Ovary (tissue), 9 donors: ENCODE measurements around the gene MOB3A. TPM values are rescaled to one million over a fixed set of nuclear protein-coding genes. Genes with fewer than 3 reads are reported as not detected.
A peak's percentile ranks its signal among the peaks of the same experiment; 100 is the strongest.

Experiments
- DNase-seq, 5 donors: peaks; one replicate each; pipeline ENCODE4 v3.0.0-alpha.2; 2019 to 2020
- H3K27ac ChIP-seq, 2 donors: fragments of 200-600 bp; one replicate each; pipeline versions ENCODE4 v1.5.1 to v1.8.0; 2019 to 2022
- H3K27me3 ChIP-seq: fragments of 200-600 bp; one replicate; pipeline ENCODE4 v1.8.0; 2022
- H3K36me3 ChIP-seq: fragments of 200-600 bp; sonication (generic); one replicate; pipeline ENCODE4 v1.5.1; 2019
- H3K4me1 ChIP-seq: one replicate; pipeline ENCODE4 v1.8.1; 2013; ENCODE audit warnings: mild to moderate bottlenecking, moderate library complexity; ENCODE audit not compliant: insufficient read depth
- H3K4me3 ChIP-seq: fragments of 200-600 bp; sonication (generic); one replicate; pipeline ENCODE4 v1.5.1; 2017
- H3K9me3 ChIP-seq, 2 donors: fragments of 200-600 bp in 1 of 2; sonication (generic) in 1 of 2; one replicate each; pipeline versions ENCODE4 v1.5.1 to v1.8.1; 2013 to 2019; ENCODE audit warnings: mild to moderate bottlenecking in 1 of 2, moderate library complexity in 1 of 2
- CTCF ChIP-seq, 3 donors: fragments of 450-650 bp in 2 of 3; fragments of 200-600 bp in 1 of 3; IDR thresholded peaks; one replicate each; pipeline versions ENCODE4 v1.5.1 to v1.8.0; 2016 to 2022; ENCODE audit warnings: antibody characterized with exemption in 3 of 3, mild to moderate bottlenecking in 1 of 3
- EP300 ChIP-seq: sonication (generic); formaldehyde crosslinking; IDR thresholded peaks from one replicate; pipeline ENCODE4 v1.6.1; 2017; ENCODE audit warnings: antibody characterized with exemption
- POLR2A ChIP-seq: fragments of 450-650 bp; IDR thresholded peaks from one replicate; pipeline ENCODE4 v1.6.1; 2017; ENCODE audit warnings: antibody characterized with exemption, mild to moderate bottlenecking, moderate library complexity
- WGBS, 3 donors: extraction: QIAGEN DNeasy Blood & Tissue Kit in 1 of 3; methylation state at CpG; one replicate each; pipeline versions ENCODE4 v1.1.5 to v1.1.7; 2013 to 2017; 5-methylcytosine and 5-hydroxymethylcytosine counted together
- intact Hi-C, 4 donors: fragments of 100-400 bp; cut with DNase I; formaldehyde crosslinking; loops; one replicate each; pipeline versions ENCODE4 v1.11.0 to v1.15.1; 2022 to 2023
- polyA plus RNA-seq, 2 donors: library from polyadenylated mRNA; stranded (reverse); fragments of 200-250 nt in 1 of 2; fragments of 350-450 nt in 1 of 2; fragmentation: Illumina TruSeq in 1 of 2; extraction: RNeasy Lipid Tissue Mini Kit (QIAGEN cat#74804) in 1 of 2; gene quantifications; one replicate each; pipeline ENCODE4 v1.2.3, GENCODE V29; 2013 to 2014
- total RNA-seq, 7 donors: library from RNA; depleted of rRNA in 2 of 7; stranded (reverse); fragments of >200 nt in 2 of 7; fragmentation: NEBNext Ultra II Directional in 3 of 7; extraction: Animal tissue kit (Norgen Biotek cat#: 25700) in 3 of 7; gene quantifications; one replicate each; pipeline versions ENCODE4 v1.1.0 to v1.2.4, GENCODE V29; 2016 to 2023
- donor health status: DM: no; HTN: no; CAD: no; lungs with moderate emphysema.
- donor health status: DM: no; HTN: no; CAD: no.
- donor health status: Bipolar disorder and iron deficiency.
- donor health status: DM: yes; HTN: yes; CAD: no.
- donor health status: DM: no; HTN: no; CAD: no.
- donor health status: DM: yes; HTN: yes; CAD: no.

Gene MOB3A
- total and polyA plus RNA-seq, 9 donors = 16.6 to 61.5 (median 44.1) TPM

GRCh38 chr19:2060884-2061494 is 35.1 kb downstream of the MOB3A start:
- Histone ChIP-seq H3K4me3 (peak overlapping the region; percentile 83), H3K9me3 (no peaks in the 10 kb centered on the region), H3K4me1 (peaks cover 15% of the 10 kb centered on the region), H3K27ac (peak overlapping the region; percentile 96 to 100), H3K27me3 (no peaks in the 10 kb centered on the region), H3K36me3 (no peaks in the 10 kb centered on the region)
- DNase-seq = peak in 4 of 5 donors; percentile 79 to 87 (median 84)
- TF ChIP-seq POLR2A (peak; percentile 89), EP300 (no peak), CTCF (IDR thresholded peaks at IDR 0.05) (peak in 1 of 3 donors; percentile 9)
- 0 to 1% (median 1%) methylated on average over 26 to 54 of the region's 55 CpGs for WGBS, 3 donors
- intact Hi-C loops = loop anchor here in 1 of 4 donors (10.0 kb wide), 1 partner anchor 126 kb away; no protein-coding TSS in a partner anchor

- TF ChIP-seq POLR2A (no peak), EP300 (no peak), CTCF (IDR thresholded peaks at IDR 0.05) (no peak)
- no peaks in the 10 kb centered on the region for H3K36me3 ChIP-seq
- WGBS, 3 donors = 58 to 74% (median 60%) methylated on average over 18 to 24 of the region's 24 CpGs
- H3K4me3 ChIP-seq = no peak overlapping the region
- H3K27ac ChIP-seq = peak overlapping the region; percentile 96 to 100
- H3K27me3 ChIP-seq = no peaks in the 10 kb centered on the region
- intact Hi-C loops = loop anchor here in 3 of 4 donors (5.0 to 10.0 kb wide), 3 partner anchors 37 to 125 kb away; partner anchors contain the start of gene BTBD2 (in 1 of the 3)
- H3K4me1 ChIP-seq = peaks cover 22% of the 10 kb centered on the region
- peak in 2 of 5 donors; percentile 57 to 63 for DNase-seq
- no peaks in the 10 kb centered on the region for H3K9me3 ChIP-seq
Measured at GRCh38 chr19:2059422-2060201, 36.5 kb downstream of the MOB3A start.

- Histone ChIP-seq H3K27me3 (no peaks in the 10 kb centered on the region), H3K36me3 (no peaks in the 10 kb centered on the region), H3K4me1 (peaks cover 28% of the 10 kb centered on the region), H3K4me3 (no peak overlapping the region), H3K9me3 (no peaks in the 10 kb centered on the region), H3K27ac (peak overlapping the region; percentile 96 to 100)
- no peak for TF ChIP-seq CTCF (IDR thresholded peaks at IDR 0.05)
- no peak for TF ChIP-seq EP300
- whole genome bisulfite sequencing, 3 donors = 88 to 92% (median 89%) methylated on average over 27 of the region's 27 CpGs
- intact Hi-C loops = loop anchor here in 2 of 4 donors (5.0 kb wide), 2 partner anchors 36 to 41 kb away; partner anchors contain the start of gene BTBD2 (in 1 of the 2)
- DNase-seq = peak in 1 of 5 donors; percentile 47
Measured at GRCh38 chr19:2058570-2059421, 37.3 kb downstream of the MOB3A start.
